ENCODE measurements around the gene DAAM2. TPM values are rescaled to one million over a fixed set of nuclear protein-coding genes. Genes with fewer than 3 reads are reported as not detected.

The DAAM2 gene
- polyA plus RNA-seq, 3 donors from 2014 or later = not detected

- H3K27ac Mint-ChIP-seq = no peak overlapping the region
- H3K4me1 Mint-ChIP-seq = no peaks in the 10 kb centered on the region
- H3K9me3 Mint-ChIP-seq = peaks cover 0 to 2% (median 0%) of the 10 kb centered on the region in 6 donors
- H3K4me3 Mint-ChIP-seq = no peak overlapping the region
- no peaks in the 10 kb centered on the region for H3K36me3 Mint-ChIP-seq
- DNase-seq = no peak
- peaks cover 2 to 9% (median 3%) of the 10 kb centered on the region in 3 donors for H3K27me3 Mint-ChIP-seq (ENCODE audit: low read depth in 3 of 3)
Observed at GRCh38 chr6:39850736-39851297, 58.6 kb downstream of the DAAM2 start.

- Mint-ChIP-seq H3K27ac (no peak overlapping the region), H3K9me3 (peaks cover 0 to 2% (median 0%) of the 10 kb centered on the region in 6 donors), H3K4me3 (no peak overlapping the region), H3K4me1 (no peaks in the 10 kb centered on the region), H3K27me3 (ENCODE audit: low read depth in 3 of 3) (peaks cover 2 to 9% (median 4%) of the 10 kb centered on the region in 3 donors), H3K36me3 (no peaks in the 10 kb centered on the region)
- DNase-seq = no peak
Observed at GRCh38 chr6:39851331-39851730, 59.2 kb downstream of the DAAM2 start.

- H3K36me3 Mint-ChIP-seq = no peaks in the 10 kb centered on the region
- DNase-seq = no peak
- H3K9me3 Mint-ChIP-seq = peaks cover 0 to 2% (median 0%) of the 10 kb centered on the region in 6 donors
- H3K4me1 Mint-ChIP-seq = no peaks in the 10 kb centered on the region
- H3K4me3 Mint-ChIP-seq = no peak overlapping the region
- H3K27me3 Mint-ChIP-seq (ENCODE audit: low read depth in 3 of 3) = peaks cover 2 to 9% (median 4%) of the 10 kb centered on the region in 3 donors
- no peak overlapping the region for H3K27ac Mint-ChIP-seq
Observed at GRCh38 chr6:39852324-39852723, 60.1 kb downstream of the DAAM2 start.

DNA sequence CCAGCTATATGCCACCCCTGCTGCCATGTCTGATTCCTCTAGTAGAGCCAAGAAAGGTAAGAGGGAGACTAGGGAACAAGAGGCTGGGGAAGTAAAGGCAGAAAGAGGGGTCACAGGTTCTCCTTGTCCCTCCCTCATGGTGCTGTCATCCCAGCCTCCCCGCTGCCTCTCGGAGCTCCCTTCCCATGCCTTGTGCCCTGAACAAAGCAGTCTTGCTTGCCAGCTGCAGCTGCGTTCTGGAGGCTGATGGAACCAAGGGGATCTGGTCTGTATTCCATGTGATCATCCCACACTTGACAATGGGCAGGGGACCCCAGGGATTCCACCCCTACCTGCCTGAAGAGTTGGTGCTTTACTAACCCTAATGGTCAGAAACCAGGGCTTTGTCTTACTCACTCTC lies 61.4 kb downstream of the DAAM2 start:
- no peak overlapping the region for H3K4me3 Mint-ChIP-seq
- DNase-seq = no peak
- H3K36me3 Mint-ChIP-seq = no peaks in the 10 kb centered on the region
- peaks cover 0 to 1% (median 0%) of the 10 kb centered on the region in 6 donors for H3K9me3 Mint-ChIP-seq
- H3K27me3 Mint-ChIP-seq (ENCODE audit: low read depth in 3 of 3) = peaks cover 4 to 9% (median 4%) of the 10 kb centered on the region in 3 donors
- H3K4me1 Mint-ChIP-seq = no peaks in the 10 kb centered on the region
- no peak overlapping the region for H3K27ac Mint-ChIP-seq

DNA sequence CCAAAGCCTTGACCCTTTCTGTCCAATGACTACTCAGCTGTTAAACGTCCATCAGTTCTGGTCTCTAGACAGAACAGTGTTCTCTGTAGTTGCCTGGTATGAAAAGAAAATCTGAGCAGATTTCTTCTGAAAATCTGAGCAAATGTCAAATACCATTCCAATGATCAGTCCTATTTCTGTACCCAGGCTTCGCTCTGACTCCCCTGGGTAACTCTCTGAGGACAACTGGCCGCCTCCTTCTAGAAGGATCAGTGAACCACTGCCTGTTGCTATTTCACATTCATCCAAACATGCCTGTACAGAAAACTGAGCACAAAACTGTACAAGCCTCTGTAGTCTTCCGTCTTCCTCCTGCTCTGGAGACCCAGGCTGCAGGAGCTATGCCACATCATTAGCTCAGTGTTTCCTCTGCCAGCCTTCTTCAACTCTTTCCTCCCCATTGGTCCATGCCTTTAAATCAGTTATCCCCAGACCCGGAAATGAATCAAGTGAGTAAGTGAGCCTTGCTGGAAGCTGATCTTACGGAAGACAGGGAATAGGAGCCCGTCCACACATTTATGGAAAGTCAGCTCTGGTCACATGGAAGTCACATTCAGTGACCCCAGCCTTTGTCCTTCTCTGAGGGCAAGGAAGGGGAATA lies 63.3 kb downstream of the DAAM2 start:
- Mint-ChIP-seq H3K9me3 (peaks cover 0 to 2% (median 0%) of the 10 kb centered on the region in 6 donors), H3K36me3 (no peaks in the 10 kb centered on the region), H3K27ac (no peak overlapping the region), H3K4me3 (no peak overlapping the region), H3K27me3 (ENCODE audit: low read depth in 3 of 3) (peaks cover 3 to 13% (median 4%) of the 10 kb centered on the region in 3 donors), H3K4me1 (no peaks in the 10 kb centered on the region)
- DNase-seq = no peak

GRCh38 chr6:39859025-39859424 lies 66.8 kb downstream of the DAAM2 start:
- H3K36me3 Mint-ChIP-seq = no peaks in the 10 kb centered on the region
- peaks cover 5 to 8% (median 6%) of the 10 kb centered on the region in 3 donors for H3K27me3 Mint-ChIP-seq (ENCODE audit: low read depth in 3 of 3)
- DNase-seq = no peak
- no peak overlapping the region for H3K27ac Mint-ChIP-seq
- H3K9me3 Mint-ChIP-seq = peaks cover 0 to 2% (median 0%) of the 10 kb centered on the region in 6 donors
- no peaks in the 10 kb centered on the region for H3K4me1 Mint-ChIP-seq
- no peak overlapping the region for H3K4me3 Mint-ChIP-seq

DNA sequence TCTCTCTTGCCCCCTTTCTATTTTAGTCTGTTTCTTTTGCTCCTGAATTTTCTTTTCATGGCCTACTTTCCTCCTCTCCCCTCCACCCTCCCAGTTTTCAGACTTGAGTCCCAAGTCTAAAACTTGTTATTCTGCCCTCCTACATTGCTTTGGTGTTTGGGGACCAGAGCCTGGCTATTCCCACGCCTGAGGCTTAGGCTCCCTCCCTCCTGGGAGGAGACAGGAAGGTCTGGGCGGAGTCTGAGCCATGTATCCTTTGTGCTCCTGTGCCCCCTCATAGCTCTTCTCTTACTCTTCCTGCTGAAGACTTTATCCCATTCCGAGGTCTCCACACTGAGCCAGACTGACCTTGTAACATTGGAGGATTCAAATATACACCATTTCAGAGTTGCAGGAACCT lies 69.5 kb downstream of the DAAM2 start:
- Mint-ChIP-seq H3K27me3 (ENCODE audit: low read depth in 3 of 3) (peaks cover 3 to 8% (median 6%) of the 10 kb centered on the region in 3 donors), H3K27ac (no peak overlapping the region), H3K36me3 (no peaks in the 10 kb centered on the region), H3K4me1 (no peaks in the 10 kb centered on the region), H3K9me3 (peaks cover 0 to 2% (median 0%) of the 10 kb centered on the region in 6 donors), H3K4me3 (no peak overlapping the region)
- DNase-seq = no peak

DNA sequence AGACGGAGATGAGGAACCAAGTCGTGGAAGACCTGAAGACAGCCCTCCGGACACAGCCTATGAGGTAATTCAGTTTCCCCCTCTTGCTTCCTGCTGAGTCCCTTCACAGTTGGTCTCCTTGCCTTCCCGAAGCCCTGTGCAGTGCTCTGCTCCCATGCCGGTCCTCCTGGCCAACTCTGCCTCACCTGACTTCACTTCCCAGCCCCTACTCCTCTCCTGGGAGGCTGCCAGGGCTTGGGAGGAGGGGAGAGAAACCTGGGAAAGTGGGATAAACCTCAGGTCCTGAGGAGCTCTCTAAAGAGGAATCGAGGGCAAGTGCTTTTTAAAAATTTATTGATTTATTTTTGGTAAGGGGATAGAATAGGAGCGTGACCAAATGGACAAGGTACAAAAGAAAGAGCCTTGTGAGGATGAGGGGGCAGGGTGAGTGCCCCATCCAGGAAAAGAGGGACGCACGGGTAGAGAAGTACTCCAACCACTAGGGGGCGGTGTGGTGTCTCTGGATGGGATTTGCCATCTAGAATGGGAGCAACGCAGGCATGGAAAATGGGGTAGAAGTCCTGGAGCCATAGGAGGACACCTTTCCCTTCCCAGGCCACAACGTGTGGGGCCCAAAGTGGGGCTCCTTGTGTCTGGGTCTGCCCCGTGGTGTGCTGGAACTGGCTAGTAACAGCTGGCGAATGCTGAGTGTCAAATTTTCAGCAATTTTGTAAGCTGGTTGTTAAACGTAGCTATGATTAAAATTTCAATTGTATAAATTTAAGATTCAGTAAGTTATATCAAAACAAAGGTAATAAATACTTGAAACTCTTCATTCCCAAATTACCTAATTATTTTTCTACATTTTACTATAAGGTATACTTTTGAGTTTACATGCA lies 73.1 kb downstream of the DAAM2 start:
- Mint-ChIP-seq H3K9me3 (no peaks in the 10 kb centered on the region), H3K4me3 (no peak overlapping the region), H3K27me3 (ENCODE audit: low read depth in 3 of 3) (peaks cover 2 to 3% (median 3%) of the 10 kb centered on the region in 3 donors), H3K27ac (no peak overlapping the region), H3K4me1 (no peaks in the 10 kb centered on the region), H3K36me3 (no peaks in the 10 kb centered on the region)
- DNase-seq = peak; percentile 11 to 32 (median 19)

DNA sequence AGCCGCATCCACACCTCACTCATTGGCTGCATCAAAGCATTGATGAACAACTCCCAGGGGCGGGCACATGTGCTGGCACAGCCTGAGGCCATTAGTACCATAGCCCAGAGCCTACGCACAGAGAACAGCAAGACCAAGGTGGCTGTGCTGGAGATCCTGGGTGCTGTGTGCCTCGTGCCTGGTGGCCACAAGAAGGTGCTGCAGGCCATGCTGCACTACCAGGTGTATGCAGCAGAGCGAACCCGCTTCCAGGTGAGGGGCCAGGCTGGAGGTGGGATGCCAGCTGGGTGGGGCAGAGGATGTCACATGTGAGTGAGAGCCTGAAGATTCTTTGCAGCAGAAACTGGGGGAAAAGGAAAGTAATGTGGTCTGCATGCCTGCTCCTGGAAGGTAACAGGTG lies 75.4 kb downstream of the DAAM2 start:
- DNase-seq = no peak
- H3K4me3 Mint-ChIP-seq = no peak overlapping the region
- no peaks in the 10 kb centered on the region for H3K9me3 Mint-ChIP-seq
- H3K27me3 Mint-ChIP-seq (ENCODE audit: low read depth in 3 of 3) = peaks cover 2 to 3% (median 3%) of the 10 kb centered on the region in 3 donors
- H3K27ac Mint-ChIP-seq = no peak overlapping the region
- no peaks in the 10 kb centered on the region for H3K4me1 Mint-ChIP-seq
- no peaks in the 10 kb centered on the region for H3K36me3 Mint-ChIP-seq

- Mint-ChIP-seq H3K4me1 (no peaks in the 10 kb centered on the region), H3K4me3 (no peak overlapping the region), H3K9me3 (no peaks in the 10 kb centered on the region), H3K27ac (no peak overlapping the region), H3K36me3 (no peaks in the 10 kb centered on the region), H3K27me3 (ENCODE audit: low read depth in 3 of 3) (peaks cover 2 to 3% (median 3%) of the 10 kb centered on the region in 3 donors)
- DNase-seq = no peak
Observed at GRCh38 chr6:39870950-39871349, 78.8 kb downstream of the DAAM2 start.

- no peak for DNase-seq
- no peaks in the 10 kb centered on the region for H3K9me3 Mint-ChIP-seq
- H3K27me3 Mint-ChIP-seq (ENCODE audit: low read depth in 3 of 3) = peaks cover 2 to 3% (median 3%) of the 10 kb centered on the region in 3 donors
- no peaks in the 10 kb centered on the region for H3K4me1 Mint-ChIP-seq
- H3K27ac Mint-ChIP-seq = no peak overlapping the region
- H3K36me3 Mint-ChIP-seq = no peaks in the 10 kb centered on the region
- no peak overlapping the region for H3K4me3 Mint-ChIP-seq
Observed at GRCh38 chr6:39873439-39873838, 81.3 kb downstream of the DAAM2 start.

DNA sequence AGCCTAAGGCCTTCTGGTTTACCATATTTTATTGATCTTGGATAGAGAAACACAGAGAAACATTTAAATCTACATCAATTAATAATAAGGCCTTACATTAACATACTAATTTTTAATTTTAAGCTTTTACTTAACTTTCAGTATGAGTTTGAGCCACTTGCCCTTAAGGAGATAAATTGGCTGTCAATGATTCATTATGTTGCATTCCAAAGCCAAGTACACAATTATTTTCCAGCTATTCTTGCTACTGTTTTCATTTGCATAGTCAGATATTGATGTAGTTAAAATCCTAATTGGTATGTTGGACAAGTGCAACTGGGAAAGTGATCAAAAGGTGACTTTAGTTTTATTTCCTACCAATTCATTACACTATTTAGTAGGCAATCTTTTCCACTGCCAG lies 83.9 kb downstream of the DAAM2 start:
- no peaks in the 10 kb centered on the region for H3K4me1 Mint-ChIP-seq
- no peaks in the 10 kb centered on the region for H3K36me3 Mint-ChIP-seq
- H3K27ac Mint-ChIP-seq = no peak overlapping the region
- peaks cover 2 to 3% (median 3%) of the 10 kb centered on the region in 3 donors for H3K27me3 Mint-ChIP-seq (ENCODE audit: low read depth in 3 of 3)
- no peak overlapping the region for H3K4me3 Mint-ChIP-seq
- H3K9me3 Mint-ChIP-seq = no peaks in the 10 kb centered on the region
- DNase-seq = no peak

DNA sequence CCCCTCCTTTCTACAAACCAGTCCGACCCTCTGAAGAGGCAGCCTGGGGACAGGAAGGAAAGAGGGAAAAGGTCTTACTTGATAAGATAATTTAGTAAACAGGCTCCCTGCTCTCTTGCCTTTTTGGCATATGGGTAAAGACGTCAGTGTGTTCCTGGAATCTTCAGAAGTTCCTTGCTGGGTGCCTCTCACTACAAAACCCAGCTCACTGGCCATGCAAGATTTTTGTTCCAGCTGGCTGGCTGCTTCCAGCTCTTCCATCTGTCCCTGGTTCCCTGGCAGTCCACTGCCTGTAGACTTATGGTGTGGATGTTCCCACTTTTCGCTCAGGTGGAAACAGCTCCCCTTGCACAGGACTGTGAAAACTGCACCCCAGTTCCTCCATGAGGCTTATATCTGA lies 84.7 kb downstream of the DAAM2 start:
- no peaks in the 10 kb centered on the region for H3K4me1 Mint-ChIP-seq
- H3K27me3 Mint-ChIP-seq (ENCODE audit: low read depth in 3 of 3) = peaks cover 2 to 3% (median 2%) of the 10 kb centered on the region in 3 donors
- H3K4me3 Mint-ChIP-seq = no peak overlapping the region
- DNase-seq = no peak
- no peaks in the 10 kb centered on the region for H3K36me3 Mint-ChIP-seq
- H3K9me3 Mint-ChIP-seq = no peaks in the 10 kb centered on the region
- H3K27ac Mint-ChIP-seq = no peak overlapping the region

- H3K27ac Mint-ChIP-seq = no peak overlapping the region
- H3K36me3 Mint-ChIP-seq = no peaks in the 10 kb centered on the region
- DNase-seq = no peak
- no peak overlapping the region for H3K4me3 Mint-ChIP-seq
- H3K9me3 Mint-ChIP-seq = no peaks in the 10 kb centered on the region
- peaks cover 1 to 4% (median 2%) of the 10 kb centered on the region in 3 donors for H3K27me3 Mint-ChIP-seq (ENCODE audit: low read depth in 3 of 3)
- no peaks in the 10 kb centered on the region for H3K4me1 Mint-ChIP-seq
Observed at GRCh38 chr6:39879535-39879934, 87.4 kb downstream of the DAAM2 start.

Measured in immature natural killer cell (primary cell).